ENCODE results near the gene POU4F1. TPM values are rescaled to one million over a fixed set of nuclear protein-coding genes. Genes with fewer than 3 reads are reported as not detected.

Gene POU4F1
- total and polyA plus RNA-seq, 10 donors = 0.03 to 0.17 (median 0.08) TPM; not detected in 6

GRCh38 chr13:78608688-78609463, 5.5 kb upstream of the POU4F1 start:
- Histone ChIP-seq H3K27me3 (replicated peaks in 1 of 7) (peaks cover 11 to 80% (median 67%) of the 10 kb centered on the region in 7 donors), H3K27ac (no peak overlapping the region), H3K36me3 (peaks cover 0 to 5% (median 0%) of the 10 kb centered on the region in 6 donors), H3K4me1 (peaks cover 16 to 47% (median 34%) of the 10 kb centered on the region in 6 donors), H3K9me3 (no peaks in the 10 kb centered on the region), H3K4me3 (peak overlapping the region; percentile 31 to 68 (median 42))
- peak; percentile 77 for DNase-seq
- intact Hi-C loops (cut with DNase I; ENCODE audit: low total_unique reads) = no loop called here
- WGBS, 5 donors = 1 to 3% (median 2%) methylated on average over 38 to 54 of the region's 54 CpGs
- TF ChIP-seq POLR2AphosphoS5 (IDR thresholded peaks at IDR 0.05) (peak; percentile 42 to 65 (median 63)), POLR2A (IDR thresholded peaks at IDR 0.05) (no peak)

DNA sequence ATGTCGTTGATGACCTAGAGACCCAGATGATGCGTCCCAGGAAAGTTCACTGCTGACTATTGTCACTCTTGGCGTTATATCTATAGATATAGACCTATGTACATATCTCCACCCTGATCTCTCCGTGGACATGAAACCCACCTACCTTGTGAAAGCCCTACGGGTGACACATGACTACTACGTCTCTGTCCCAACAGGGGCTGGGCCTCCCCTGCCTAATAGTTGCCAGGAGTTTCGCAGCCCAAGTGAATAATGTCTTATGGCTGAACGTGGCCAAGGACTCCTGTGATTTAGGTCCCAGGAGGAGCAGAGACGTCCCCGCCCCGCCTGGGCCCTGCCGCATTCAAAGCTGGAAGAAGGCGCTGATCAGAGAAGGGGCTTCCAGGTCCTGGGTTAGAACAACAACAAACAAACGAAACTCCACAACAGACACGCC, 4.9 kb upstream of the POU4F1 start:
- Histone ChIP-seq H3K27ac (no peak overlapping the region), H3K27me3 (replicated peaks in 1 of 7) (peaks cover 14 to 86% (median 73%) of the 10 kb centered on the region in 7 donors), H3K4me3 (peak overlapping the region; percentile 31 to 68 (median 42)), H3K4me1 (peaks cover 16 to 53% (median 40%) of the 10 kb centered on the region in 6 donors), H3K36me3 (no peaks in the 10 kb centered on the region), H3K9me3 (no peaks in the 10 kb centered on the region)
- TF ChIP-seq CTCF (IDR thresholded peaks at IDR 0.05 in 8 of 11, conservative IDR thresholded peaks at IDR 0.05 in 3 of 11) = no peak
- no peak for TF ChIP-seq POLR2AphosphoS5 (IDR thresholded peaks at IDR 0.05)
- no peak for TF ChIP-seq POLR2A (IDR thresholded peaks at IDR 0.05)
- intact Hi-C loops (cut with DNase I; ENCODE audit: low total_unique reads) = no loop called here
- WGBS, 5 donors = 7 to 13% (median 11%) methylated on average over 15 of the region's 15 CpGs
- DNase-seq = no peak

DNA sequence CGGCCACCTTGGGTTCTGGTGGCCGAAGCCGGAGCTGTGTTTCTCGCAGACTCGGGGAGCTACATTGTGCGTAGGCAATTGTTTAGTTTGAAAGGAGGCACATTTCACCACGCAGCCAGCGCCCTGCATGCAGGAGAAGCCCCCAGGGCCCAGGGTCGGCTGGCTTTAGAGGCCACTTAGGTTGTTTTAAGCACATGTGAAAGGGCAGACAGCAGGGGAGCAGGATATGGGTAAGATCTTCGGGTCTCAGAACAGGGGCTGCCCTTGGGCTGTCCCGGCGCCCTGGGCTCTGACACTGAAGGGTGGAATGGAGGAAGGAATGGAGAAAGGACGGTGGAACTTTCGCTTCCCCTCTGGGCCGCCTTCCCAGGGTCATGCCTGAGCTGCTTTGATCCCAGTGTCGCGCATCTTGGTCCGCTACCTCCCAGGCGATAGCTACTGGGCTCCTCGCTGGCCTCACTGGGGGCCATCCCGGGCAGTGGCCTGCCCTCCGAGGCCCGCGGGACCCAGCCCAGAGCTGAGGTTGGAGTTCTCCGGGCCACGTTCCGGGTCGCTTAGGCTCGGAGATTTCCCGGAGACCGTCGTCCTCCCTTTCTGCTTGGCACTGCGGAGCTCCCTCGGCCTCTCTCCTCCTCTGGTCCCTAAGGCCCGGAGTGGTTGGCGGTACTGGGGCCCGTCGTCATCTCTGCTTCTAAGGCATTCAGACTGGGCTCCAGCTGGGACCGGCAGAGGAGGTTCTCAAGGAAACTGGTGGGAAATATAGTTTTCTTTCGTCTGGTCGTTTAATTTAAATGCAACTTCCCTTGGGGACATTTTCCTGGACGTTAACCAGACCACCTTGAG, 4.3 kb upstream of the POU4F1 start:
- DNase-seq = peak; percentile 69
- WGBS, 5 donors = 8 to 16% (median 11%) methylated on average over 37 to 42 of the region's 42 CpGs
- intact Hi-C loops (cut with DNase I; ENCODE audit: low total_unique reads) = no loop called here
- Histone ChIP-seq H3K27ac (no peak overlapping the region), H3K4me3 (peak overlapping the region in 3 of 8 donors; percentile 5 to 68 (median 6)), H3K9me3 (no peaks in the 10 kb centered on the region), H3K36me3 (no peaks in the 10 kb centered on the region), H3K27me3 (replicated peaks in 1 of 7) (peaks cover 14 to 93% (median 80%) of the 10 kb centered on the region in 7 donors), H3K4me1 (peaks cover 16 to 60% (median 47%) of the 10 kb centered on the region in 6 donors)
- TF ChIP-seq CTCF (IDR thresholded peaks at IDR 0.05 in 8 of 11, conservative IDR thresholded peaks at IDR 0.05 in 3 of 11) (no peak), POLR2A (IDR thresholded peaks at IDR 0.05) (no peak), POLR2AphosphoS5 (IDR thresholded peaks at IDR 0.05) (no peak)

GRCh38 chr13:78606471-78607408, 3.4 kb upstream of the POU4F1 start:
- Histone ChIP-seq H3K27me3 (replicated peaks in 1 of 7) (peaks cover 14 to 93% (median 84%) of the 10 kb centered on the region in 7 donors), H3K27ac (no peak overlapping the region), H3K4me1 (peaks cover 20 to 65% (median 51%) of the 10 kb centered on the region in 6 donors), H3K36me3 (no peaks in the 10 kb centered on the region), H3K4me3 (peak overlapping the region in 1 of 8 donors; percentile 68), H3K9me3 (no peaks in the 10 kb centered on the region)
- intact Hi-C loops (cut with DNase I; ENCODE audit: low total_unique reads) = no loop called here
- no peak for DNase-seq
- 9 to 19% (median 12%) methylated on average over 22 to 30 of the region's 30 CpGs for WGBS, 5 donors
- TF ChIP-seq POLR2AphosphoS5 (IDR thresholded peaks at IDR 0.05) (peak in 1 of 3 donors; percentile 64), CTCF (IDR thresholded peaks at IDR 0.05 in 8 of 11, conservative IDR thresholded peaks at IDR 0.05 in 3 of 11) (no peak)
